GM12875 (cell line): ENCODE measurements around the gene MEGF6.

ENCODE experiments used
- H3K4me3 ChIP-seq: one replicate; pipeline ENCODE4 v1.5.1; 2011; ENCODE audit warnings: low read depth, low read length, control low read depth
- TF ChIP-seq, protein P1 (sequence below): IDR thresholded peaks from 2 replicates; pipeline ENCODE4 v1.5.1; 2011; ENCODE audit warnings: low read depth, mild to moderate bottlenecking, control low read depth, inconsistent platforms, low read length, moderate library complexity, borderline replicate concordance; ENCODE audit not compliant: insufficient read depth

MEGF6 gene

DNA sequence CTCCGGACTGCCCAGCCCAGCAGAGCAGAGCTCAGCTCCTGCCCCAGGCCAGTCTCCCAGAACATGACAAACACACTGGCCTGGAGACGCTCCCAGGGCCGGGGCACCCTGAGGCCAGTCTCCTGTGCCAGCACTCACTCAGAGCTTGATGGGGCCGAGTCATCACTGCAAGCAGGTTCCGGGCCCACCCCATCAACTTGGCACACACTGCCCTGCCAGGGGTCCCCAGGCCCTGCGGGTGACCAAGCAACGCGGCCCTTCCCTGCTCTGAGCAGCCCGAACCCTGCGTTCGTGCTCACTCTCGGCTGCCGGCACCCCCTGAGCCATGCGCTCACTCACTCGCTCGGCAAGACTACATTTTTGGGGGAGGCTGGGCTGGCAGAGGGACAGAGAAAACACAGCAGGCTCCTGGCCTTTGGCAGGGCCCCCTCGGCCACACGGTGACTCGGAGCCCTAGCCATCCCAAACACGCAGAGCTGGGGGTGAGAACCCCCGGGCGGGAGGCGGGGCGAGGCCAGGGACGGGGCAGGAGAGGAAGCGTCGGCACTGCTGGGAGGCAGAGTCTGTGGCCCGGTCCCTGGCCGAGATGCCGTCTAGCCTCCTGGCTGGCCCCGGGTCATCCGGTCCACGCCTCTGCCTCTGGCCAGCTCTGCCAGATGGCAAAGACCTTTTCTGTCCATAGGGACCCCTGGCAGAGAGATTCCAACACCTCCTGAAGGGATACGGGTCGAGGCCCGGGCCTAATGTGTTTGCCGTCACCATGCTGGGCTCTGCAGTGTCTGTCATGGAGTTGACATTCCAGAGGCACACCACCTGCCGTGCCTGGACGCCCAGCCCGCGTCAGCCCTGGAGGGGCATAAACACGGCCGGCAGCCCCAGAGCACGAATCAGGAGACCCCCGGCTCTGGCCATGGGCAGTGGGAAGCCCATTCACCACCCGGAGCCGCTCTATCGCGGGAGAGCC lies 68.0 kb downstream of the MEGF6 start:
- TF ChIP-seq, protein P1, sequence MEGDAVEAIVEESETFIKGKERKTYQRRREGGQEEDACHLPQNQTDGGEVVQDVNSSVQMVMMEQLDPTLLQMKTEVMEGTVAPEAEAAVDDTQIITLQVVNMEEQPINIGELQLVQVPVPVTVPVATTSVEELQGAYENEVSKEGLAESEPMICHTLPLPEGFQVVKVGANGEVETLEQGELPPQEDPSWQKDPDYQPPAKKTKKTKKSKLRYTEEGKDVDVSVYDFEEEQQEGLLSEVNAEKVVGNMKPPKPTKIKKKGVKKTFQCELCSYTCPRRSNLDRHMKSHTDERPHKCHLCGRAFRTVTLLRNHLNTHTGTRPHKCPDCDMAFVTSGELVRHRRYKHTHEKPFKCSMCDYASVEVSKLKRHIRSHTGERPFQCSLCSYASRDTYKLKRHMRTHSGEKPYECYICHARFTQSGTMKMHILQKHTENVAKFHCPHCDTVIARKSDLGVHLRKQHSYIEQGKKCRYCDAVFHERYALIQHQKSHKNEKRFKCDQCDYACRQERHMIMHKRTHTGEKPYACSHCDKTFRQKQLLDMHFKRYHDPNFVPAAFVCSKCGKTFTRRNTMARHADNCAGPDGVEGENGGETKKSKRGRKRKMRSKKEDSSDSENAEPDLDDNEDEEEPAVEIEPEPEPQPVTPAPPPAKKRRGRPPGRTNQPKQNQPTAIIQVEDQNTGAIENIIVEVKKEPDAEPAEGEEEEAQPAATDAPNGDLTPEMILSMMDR = no peak
- H3K4me3 ChIP-seq = no peak overlapping the region

DNA sequence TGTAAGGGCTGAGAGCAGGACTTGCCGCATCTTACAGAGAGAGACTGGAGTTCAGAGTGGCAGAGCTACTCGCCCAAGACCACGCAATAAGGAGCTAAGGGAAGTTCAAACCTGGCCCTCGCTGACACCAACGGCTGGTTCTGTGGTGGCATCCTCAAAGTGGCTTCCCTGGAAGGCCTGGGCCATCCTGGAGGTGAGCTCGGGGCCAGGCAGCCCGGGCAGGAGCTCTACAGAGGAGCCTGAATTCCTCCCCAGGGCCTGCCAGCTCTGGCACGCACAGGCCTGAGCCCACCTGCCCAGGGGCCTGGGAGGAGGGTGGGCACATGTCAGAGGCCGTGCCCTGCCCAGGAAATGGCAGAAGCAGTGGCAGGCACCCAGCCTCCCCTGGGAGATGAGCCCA lies 68.6 kb downstream of the MEGF6 start:
- TF ChIP-seq, protein P1 = no peak

DNA sequence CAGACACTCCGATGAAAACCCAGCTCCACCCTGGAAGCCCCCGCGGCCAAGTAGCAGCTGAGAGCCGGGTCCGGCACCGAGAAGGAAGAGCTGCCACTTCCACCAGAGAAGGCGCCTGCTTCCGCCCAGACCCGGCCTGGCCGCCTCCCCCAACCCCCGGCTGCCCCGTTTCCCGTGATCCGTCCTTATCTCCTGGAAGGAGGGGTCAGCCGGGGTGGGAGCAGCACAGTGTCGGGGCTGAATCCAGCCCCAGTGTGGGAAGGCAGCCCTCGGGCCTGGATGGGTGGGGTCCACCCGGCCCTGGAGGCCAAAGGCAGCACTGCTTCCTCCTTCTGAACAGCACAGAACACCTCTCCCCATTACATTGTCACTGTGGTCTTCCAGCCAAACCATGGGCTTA lies 69.4 kb downstream of the MEGF6 start:
- no peak overlapping the region for H3K4me3 ChIP-seq
- TF ChIP-seq, protein P1 = no peak

More for the DNA sequence above, 68.6 kb downstream of the MEGF6 start:
- H3K4me3 ChIP-seq = no peak overlapping the region

DNA sequence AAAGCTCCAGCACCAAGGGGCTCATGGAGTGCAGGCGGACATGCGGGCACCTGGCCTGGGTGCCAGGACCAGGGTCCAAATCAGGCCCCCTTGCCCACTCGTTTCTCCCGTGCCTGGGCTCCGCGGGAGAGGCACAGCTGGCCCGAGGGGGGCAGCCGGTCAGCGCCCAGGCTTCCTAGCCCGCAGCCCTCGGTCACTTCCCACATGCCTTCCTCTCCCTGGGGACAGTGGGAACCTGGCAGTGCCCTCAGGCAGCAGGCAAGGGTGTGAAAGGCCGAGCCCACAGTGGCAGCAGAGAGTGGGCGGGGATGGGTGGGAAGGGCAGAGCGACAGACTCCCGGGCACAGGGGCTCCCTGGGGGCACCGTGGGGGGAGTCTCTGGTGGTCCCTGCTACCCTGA lies 69.8 kb downstream of the MEGF6 start:
- H3K4me3 ChIP-seq = no peak overlapping the region
- TF ChIP-seq, protein P1 = no peak

DNA sequence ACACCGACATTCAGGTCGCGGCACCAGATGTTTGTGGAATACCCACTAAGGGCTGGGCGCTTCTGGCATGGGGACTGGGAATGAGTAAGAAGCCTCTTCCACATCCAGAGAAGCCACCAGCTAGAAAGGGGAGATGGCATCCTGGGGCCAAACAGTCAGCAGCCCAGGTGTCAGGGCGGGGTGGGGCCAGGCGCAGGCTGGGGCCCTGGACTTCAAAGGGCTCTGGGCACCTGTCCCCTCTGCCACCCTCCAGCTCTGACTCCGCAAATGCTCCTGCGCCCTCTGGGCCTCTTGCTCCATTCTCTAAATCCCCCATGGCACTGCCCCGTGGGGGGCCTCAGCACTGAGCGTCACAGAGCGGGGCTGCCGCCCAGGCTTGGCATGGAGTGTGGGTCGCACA lies 70.4 kb downstream of the MEGF6 start:
- H3K4me3 ChIP-seq = no peak overlapping the region
- TF ChIP-seq, protein P1 = no peak

DNA sequence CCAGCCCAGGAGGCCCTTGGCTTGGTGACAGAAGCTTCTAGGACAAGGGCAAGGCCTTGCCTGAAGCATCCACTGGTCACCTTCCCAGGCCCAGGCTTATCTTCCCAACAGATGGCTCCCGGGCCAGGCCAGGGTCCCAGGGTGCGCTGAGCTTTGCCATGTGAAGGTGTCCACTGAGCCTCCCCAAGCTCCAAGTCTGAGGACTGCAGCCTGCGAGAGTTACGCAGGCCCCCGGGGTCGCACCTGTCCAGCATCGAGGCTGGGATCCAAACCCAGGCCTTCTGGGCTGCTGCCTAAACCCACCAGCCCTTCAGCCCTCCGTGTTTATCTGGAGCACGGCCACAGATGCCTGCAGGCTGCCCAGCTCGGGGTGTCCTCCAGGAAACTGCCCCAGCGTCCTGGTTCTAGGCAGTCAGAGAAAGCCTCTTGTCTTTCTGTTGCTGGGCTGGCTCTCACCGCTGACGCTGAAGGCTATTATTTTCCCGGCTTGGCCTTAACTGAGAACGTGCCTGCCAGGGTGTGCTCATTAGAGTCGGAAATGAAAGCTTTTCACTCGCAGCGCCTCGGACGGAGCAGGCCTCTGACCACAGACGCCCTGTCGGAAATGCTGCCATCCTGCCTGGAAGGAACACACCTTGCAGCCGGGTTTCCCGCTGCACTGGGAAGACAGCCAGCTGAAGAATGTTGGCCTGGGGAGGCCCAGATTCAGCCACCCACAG lies 71.4 kb downstream of the MEGF6 start:
- H3K4me3 ChIP-seq = no peak overlapping the region
- TF ChIP-seq, protein P1 = no peak
